BJ (cell line): ENCODE data around the gene NOS1. TPM values are rescaled to one million over a fixed set of nuclear protein-coding genes. Genes with fewer than 3 reads are reported as not detected.

Experiments
- CTCF ChIA-PET: fragments of 350-600 bp; formaldehyde crosslinking; extraction: SDS; loops from one replicate; lab custom pipeline; 2021; ENCODE audit warnings: antibody characterized with exemption, inconsistent platforms; lab: Yijun Ruan, JAX
- POLR2A ChIA-PET: fragments of 300-600 bp; sonication (Branson Sonifier 250); formaldehyde crosslinking; extraction: SDS; loops from one replicate; lab custom pipeline; 2021; ENCODE audit warnings: antibody characterized with exemption; lab: Charles Lee
- DNase-seq: peaks from one replicate; pipeline ENCODE4 v3.0.0-alpha.2; 2011; ENCODE audit warnings: low read depth
- H3K27me3 ChIP-seq: 2 replicates; pipeline ENCODE4 v1.6.0; 2011; ENCODE audit warnings: low read length; ENCODE audit not compliant: control insufficient read depth, insufficient read depth
- H3K36me3 ChIP-seq: 2 replicates; pipeline ENCODE4 v1.5.1; 2011; ENCODE audit warnings: low read length; ENCODE audit not compliant: control insufficient read depth, insufficient read depth
- H3K4me3 ChIP-seq: 2 replicates; pipeline ENCODE4 v1.5.1; 2011; ENCODE audit warnings: low read depth, mild to moderate bottlenecking, control low read depth, low read length
- polyA plus RNA-seq: library from polyadenylated mRNA; depleted of rRNA; stranded (reverse); fragments of >200 nt; gene quantifications from 2 replicates; pipeline ENCODE4 v1.2.3, GENCODE V29; 2011
- TF ChIP-seq, protein P1 (sequence below): IDR thresholded peaks from 2 replicates; pipeline ENCODE4 v1.5.1; 2011; ENCODE audit warnings: low read depth, mild to moderate bottlenecking, control low read depth, inconsistent platforms, low read length, moderate library complexity; ENCODE audit not compliant: insufficient read depth

NOS1 gene
- polyA plus RNA-seq, 1 experiment: not detected

- ChIA-PET CTCF (interaction anchor here (1.6 kb wide), 1 partner anchor 17 kb away, joined by 3 read pairs; no protein-coding TSS in a partner anchor), POLR2A (no interaction called here)
- Histone ChIP-seq H3K4me3 (no peak overlapping the region), H3K36me3 (peaks cover 4% of the 10 kb centered on the region), H3K27me3 (no peaks in the 10 kb centered on the region)
- TF ChIP-seq, protein P1, sequence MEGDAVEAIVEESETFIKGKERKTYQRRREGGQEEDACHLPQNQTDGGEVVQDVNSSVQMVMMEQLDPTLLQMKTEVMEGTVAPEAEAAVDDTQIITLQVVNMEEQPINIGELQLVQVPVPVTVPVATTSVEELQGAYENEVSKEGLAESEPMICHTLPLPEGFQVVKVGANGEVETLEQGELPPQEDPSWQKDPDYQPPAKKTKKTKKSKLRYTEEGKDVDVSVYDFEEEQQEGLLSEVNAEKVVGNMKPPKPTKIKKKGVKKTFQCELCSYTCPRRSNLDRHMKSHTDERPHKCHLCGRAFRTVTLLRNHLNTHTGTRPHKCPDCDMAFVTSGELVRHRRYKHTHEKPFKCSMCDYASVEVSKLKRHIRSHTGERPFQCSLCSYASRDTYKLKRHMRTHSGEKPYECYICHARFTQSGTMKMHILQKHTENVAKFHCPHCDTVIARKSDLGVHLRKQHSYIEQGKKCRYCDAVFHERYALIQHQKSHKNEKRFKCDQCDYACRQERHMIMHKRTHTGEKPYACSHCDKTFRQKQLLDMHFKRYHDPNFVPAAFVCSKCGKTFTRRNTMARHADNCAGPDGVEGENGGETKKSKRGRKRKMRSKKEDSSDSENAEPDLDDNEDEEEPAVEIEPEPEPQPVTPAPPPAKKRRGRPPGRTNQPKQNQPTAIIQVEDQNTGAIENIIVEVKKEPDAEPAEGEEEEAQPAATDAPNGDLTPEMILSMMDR: no peak
- DNase-seq: no peak
These were observed 180.5 kb downstream of the NOS1 start for GRCh38 chr12:117180758-117181467.

- Histone ChIP-seq H3K27me3 (no peaks in the 10 kb centered on the region), H3K36me3 (peaks cover 8% of the 10 kb centered on the region), H3K4me3 (no peak overlapping the region)
- ChIA-PET CTCF (no interaction called here), POLR2A (no interaction called here)
- no peak for DNase-seq
- TF ChIP-seq, protein P1: no peak
These were observed 182.7 kb downstream of the NOS1 start for GRCh38 chr12:117178745-117179144.

GRCh38 chr12:117178301-117178700, 183.1 kb downstream of the NOS1 start:
- no peak for DNase-seq
- H3K4me3 ChIP-seq: no peak overlapping the region
- no peaks in the 10 kb centered on the region for H3K27me3 ChIP-seq
- POLR2A ChIA-PET: no interaction called here
- TF ChIP-seq, protein P1: no peak
- CTCF ChIA-PET: no interaction called here
- H3K36me3 ChIP-seq: peaks cover 8% of the 10 kb centered on the region

- Histone ChIP-seq H3K4me3 (no peak overlapping the region), H3K27me3 (no peaks in the 10 kb centered on the region), H3K36me3 (peaks cover 14% of the 10 kb centered on the region)
- TF ChIP-seq, protein P1: no peak
- POLR2A ChIA-PET: no interaction called here
- CTCF ChIA-PET: interaction anchor here (1.3 kb wide), 1 partner anchor 17 kb away, joined by 4 read pairs; no protein-coding TSS in a partner anchor
- DNase-seq: no peak
These were observed 189.3 kb downstream of the NOS1 start for GRCh38 chr12:117172168-117172567.

DNA sequence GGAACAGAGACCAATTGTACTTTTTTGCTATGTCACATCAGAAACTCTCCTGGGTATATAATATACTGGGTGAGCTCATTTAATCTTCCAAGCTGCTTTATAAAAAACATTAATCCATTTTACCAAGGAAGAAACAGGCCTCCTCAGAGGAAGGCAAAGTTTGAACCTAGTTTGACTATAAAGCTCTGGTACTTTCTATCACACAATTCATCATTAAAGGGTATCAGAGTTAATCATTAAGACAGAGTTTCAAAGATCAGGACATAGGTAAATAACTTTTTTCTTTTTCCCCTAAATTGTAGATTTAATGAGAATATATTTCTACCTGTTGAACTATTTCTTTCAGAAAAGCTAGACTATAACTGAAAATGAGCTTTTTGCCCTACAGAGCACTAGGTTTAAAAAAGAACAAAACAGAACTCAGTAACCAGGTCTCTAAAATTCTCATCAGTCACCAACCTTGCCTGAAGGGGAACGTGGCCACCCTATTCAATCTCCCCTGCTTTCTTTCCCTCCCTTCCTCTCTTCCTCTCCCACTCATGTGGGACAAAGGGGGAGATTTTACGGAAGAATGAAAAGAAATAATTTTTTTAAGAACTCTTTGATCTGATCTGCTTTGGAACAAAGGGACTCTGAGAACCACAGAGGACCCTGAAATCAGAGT, 189.8 kb downstream of the NOS1 start:
- ChIA-PET POLR2A (no interaction called here), CTCF (interaction anchor here (1.3 kb wide), 1 partner anchor 17 kb away, joined by 4 read pairs; no protein-coding TSS in a partner anchor)
- peaks cover 17% of the 10 kb centered on the region for H3K36me3 ChIP-seq
- no peak overlapping the region for H3K4me3 ChIP-seq
- H3K27me3 ChIP-seq: no peaks in the 10 kb centered on the region
- DNase-seq: no peak
- TF ChIP-seq, protein P1: no peak
